Measurements from ENCODE around the gene E2F6.

E2F6 gene

DNA sequence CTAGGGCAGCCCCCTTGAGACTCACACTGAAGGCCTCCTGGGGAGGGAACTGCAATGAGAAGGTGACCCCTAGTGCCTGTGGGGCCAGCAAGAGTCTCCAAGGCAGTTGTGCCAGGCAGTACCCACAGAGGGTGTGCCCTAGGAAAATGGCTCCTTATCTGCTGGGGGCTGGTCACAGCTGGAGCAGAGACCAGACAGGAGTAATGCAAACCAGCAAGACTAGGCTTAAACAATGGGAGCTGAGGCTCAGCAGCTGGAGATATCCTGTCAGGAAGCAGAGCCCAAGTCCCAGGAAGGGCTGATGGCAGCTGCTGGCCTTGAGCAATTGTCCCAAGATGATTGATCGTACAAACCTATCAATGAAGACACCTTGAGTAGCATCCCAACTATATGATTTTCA, 26.8 kb upstream of the E2F6 start:
- DNase-seq: no peak

DNA sequence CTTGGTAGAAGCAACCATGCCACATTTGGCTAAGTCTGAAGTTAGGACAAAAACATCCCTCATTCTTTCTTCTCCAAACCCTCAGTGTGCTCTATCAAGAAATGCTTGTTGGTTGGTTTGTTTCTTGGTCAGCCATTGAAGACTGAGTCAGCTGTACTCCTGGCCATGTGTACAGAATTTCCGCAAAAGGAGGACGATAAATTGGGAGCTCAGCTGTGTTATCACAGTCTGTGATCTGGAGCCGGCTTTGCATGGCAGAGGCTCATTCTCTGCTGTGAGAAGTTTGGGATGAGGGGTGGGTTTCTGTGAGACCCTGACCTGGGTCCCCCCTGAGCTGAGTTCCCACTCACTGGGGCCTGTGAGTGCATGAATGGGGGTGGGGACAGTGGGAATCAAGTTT, 26.3 kb upstream of the E2F6 start:
- no peak for DNase-seq

DNA sequence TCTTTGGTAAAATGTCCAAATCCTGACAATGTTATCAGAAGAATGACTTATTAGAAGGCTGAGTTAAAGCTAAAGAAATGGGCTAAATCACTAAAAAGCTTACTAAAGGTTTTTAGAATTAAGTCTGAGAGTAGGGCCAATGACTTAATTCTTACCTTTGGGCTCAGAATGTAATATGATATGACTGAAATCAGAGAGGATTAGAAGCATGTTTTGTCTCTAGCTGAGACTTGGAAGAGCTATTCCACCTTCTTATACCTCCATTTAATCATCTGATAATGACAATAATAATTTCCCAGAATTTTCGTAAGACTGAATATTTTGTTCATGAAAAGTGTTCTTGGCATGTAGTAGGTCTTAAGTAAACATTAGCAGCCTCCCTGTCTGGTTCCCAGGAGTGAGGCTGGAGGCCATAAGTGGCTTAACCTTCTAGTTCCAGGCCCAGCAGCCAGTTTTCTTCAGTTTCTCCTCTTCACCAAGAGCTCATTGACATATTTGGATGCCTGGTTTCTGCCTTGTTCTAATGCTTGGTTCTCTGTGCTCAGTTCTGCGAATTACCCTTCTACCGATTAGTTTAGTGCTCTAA, 25.5 kb upstream of the E2F6 start:
- no peak for DNase-seq

DNA sequence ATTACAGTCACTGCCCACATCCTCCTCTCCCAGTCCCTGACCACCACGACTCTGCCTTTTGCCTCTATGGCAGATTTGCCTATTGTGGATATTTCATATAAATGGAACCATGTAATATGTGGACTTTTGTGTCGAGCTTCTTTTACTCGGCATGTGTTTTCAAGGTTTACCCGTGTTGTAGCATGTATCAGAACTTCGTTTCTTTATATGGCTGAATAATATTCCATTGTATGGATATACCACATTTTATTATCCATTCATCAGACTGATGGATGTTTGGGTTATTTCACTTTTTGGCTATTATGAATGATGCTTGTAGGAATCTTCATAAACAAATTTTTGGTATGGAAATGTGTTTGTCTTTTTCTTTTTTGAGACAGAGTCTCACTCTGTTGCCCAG, 24.2 kb upstream of the E2F6 start:
- no peak for DNase-seq

DNA sequence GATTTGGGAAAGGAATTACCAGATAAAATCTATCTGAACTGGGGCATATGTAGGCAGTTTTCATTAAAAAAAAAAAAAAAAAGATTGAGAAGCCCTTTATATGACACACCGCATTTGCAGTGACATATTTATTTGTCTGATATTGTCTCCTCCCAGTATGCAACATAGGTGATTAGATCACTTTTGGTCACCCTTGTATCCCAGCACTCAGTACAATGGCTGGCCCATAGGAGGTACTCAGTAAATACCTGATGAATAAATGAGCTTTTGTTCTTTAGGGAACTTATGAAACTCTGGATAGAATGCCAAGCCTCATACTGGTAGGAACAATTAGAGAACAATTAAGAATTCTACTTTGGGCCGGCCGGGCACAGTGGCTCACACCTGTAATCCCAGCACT, 22.8 kb upstream of the E2F6 start:
- DNase-seq: no peak

DNA sequence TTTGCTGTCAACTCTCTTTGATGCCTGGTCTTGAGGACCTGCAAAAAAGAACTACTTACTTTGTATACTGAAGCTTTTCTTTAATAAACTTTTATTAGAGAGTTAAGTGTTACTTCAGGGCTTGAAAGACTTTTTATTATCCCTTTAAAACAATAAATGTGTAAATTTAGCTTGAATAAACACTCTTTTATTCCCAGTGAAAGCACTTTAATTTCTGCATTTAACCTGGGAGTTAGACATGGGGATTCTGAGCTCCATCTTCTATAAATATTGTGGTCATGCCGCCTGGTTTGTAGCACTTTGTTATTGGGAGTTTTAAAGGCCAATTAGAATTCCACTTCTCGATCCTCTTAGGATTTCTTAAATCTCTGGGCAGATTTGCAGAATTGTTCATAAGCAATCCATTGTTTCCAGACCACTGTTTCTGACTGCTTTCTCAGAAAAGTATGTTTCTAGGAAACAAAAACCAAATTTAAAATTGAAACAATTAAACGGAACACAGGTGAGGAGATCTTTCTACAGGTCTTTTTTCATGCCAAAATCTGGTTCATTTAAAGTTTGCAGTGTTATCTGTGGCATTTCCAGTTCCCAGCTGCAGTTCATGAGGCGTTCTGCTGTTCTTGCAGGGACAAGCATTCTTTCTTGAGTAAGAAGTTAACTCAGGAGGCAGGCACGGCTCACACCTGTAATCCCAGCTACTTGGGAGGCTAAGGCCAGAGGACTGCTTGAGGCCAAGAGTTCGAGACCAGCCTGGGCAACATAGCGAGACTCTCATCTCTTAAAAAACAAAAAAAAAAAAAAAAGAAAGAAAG, 18.1 kb upstream of the E2F6 start:
- DNase-seq: no peak

DNA sequence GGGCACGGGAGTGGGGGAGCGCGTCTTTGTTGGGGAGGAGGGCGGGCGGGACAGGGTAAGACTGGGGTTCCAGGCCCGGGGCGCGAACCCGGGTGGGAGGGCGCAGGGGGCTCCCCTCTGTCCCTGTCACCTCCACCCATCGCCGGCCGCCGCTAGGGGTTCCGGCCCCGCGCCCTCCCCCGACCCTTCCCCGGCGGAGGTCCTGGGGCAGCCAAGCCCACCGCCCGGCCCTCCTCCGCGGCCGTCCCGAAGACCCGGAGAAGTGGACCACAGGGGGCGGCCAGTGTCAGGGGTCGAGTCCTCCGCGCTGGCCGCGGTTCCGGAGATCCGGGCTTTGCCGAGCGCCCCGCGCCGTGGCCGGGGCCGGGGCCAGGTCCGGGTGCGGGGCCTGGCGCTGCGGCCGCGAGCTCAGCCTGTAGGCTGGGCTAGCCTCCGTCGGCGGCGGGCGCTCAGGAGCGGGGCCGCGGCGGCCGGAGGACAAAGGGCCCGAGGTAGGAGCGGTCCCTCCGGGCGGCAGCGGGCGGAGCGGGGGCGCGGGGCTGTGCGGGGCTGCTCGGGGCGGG, 16.6 kb upstream of the E2F6 start:
- DNase-seq: no peak

DNA sequence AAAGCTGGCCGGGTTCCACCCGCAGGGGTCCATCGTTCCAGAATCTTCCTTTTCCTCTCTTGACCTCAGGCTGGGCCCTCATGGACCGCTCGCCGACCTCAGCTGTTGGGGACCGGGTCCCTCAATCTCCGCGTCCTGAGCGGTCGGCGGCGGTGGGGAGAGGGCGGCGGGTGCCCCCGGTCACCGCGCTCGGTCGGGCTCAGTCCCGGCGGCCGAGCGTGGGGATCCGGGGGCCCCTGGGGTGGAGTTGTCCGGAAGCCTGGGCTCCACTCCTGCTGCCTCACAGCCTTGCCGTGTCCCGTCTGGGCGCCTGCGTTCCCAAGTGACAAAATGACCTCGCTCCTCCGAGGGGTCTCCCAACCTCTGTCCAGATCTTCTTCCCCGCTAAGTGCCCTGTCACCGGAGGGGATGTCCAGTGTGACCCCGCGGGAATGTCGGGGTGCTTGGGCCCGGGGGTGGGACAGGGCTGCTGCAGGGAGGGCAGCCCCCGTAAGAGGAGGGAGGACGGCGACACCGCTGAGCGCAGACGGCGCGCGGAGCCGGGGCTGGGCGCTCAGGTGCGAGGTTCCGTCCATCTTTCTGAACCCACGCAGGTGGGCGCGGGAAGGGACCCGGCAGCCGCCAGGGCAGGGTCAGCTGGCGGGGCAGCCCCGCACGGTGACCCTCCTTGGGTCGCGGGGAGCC, 16.0 kb upstream of the E2F6 start:
- DNase-seq: no peak

DNA sequence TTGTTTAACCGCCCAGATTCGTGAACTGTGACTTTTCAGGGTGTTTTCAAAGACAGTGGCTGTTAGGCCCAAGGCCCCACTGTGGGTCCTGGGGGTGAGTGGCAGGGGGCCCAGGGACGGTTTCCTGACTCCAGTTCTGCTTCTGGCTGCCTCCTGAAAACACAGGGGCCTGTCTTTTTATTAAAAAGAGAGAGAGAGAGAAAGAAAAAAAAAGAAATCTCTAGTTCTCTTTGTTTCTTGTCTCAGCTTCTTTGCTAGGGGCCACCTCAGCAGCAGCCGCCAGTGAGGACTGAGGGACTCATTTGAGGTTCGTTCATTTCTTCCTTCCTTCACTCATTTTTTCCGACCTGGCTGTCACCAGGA, 15.4 kb upstream of the E2F6 start:
- no peak for DNase-seq

DNA sequence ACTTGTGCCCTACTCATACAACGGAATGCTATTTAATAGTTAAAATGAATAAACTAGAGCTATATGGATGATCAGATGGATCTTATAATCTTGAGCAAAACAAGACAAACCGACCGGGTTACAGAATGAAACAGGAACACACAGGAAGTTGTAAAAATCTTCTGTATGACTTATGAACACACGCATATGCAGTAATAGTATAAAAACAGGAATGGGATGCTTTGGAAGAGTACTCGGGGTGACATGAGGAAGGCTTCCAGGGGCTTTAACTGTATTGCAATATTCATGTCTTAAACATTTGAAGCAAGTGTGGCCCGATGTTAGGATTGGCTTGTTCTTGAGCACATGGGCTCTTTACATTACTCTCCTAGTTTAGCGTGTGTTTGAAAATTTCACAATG, 14.9 kb upstream of the E2F6 start:
- DNase-seq: no peak

DNA sequence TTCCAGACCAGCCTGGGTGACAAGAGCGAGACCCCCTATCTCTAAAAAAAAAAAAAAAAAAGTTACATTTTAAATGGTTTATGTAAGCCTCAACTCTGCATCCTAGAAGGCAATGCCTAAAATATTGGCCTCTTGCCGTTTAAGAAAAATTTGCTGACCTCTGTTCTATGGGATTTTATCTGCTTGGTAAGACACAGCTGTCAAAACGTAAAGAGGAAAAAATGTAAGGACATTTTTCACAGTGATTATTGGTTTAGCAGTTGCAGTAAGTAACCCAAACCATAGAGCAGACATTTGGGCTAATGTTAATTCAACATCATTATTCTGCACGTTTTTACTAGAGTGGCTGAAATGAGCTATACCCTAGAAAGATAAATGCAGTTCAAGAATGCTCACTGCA, 14.4 kb upstream of the E2F6 start:
- no peak for DNase-seq

DNA sequence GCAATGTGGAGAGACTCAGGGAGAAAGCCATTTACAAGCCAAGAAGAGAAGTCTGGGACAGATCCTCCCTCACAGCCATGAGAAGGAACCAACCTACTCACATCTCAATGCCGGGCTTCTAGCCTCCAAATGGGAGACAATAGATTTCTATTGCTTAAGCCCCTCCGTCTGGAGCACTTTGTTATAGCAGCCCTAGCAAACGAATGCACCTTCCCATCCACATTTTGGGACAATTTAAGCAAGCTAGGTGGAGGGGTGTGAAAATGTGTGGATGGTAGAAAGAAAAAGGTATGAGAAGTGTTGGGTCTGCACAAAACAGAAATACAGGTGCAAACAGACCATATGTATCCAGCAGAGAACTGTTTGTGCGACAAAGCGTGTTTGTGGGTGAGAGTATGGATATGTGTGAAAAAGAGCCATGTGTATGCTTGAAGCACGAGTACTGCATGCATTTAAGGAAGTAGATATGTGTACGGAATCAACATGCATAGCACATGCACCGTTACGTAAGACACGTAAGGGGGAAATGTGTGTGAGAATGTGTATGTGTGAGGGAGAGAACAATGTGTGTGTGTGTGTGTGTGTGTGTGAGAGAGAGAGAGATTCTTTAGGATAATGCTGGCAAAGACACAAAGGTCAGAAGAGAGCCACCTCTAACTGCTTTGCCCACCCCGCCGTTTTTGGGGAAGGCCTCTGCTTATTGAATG, 13.1 kb upstream of the E2F6 start:
- no peak for DNase-seq

DNA sequence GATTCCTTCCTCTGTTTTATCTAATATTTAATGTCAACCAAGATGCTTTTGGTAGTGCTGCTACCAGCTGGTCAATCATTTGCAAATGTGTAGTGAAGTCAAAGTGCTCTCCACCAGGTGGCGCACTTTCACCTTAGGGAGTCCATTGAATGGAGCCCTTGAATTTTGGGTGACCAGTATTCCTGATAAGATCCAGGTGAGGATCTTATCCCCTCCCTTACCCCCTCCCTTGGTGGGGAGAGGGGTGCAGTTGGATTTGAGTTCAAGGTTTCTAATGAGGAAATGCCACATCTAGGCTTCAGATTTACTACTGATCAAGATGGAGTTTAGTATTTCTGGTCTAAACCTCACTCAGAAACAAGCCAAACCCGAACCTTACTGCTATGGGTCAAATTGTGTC, 12.0 kb upstream of the E2F6 start:
- DNase-seq: peak; percentile 91

DNA sequence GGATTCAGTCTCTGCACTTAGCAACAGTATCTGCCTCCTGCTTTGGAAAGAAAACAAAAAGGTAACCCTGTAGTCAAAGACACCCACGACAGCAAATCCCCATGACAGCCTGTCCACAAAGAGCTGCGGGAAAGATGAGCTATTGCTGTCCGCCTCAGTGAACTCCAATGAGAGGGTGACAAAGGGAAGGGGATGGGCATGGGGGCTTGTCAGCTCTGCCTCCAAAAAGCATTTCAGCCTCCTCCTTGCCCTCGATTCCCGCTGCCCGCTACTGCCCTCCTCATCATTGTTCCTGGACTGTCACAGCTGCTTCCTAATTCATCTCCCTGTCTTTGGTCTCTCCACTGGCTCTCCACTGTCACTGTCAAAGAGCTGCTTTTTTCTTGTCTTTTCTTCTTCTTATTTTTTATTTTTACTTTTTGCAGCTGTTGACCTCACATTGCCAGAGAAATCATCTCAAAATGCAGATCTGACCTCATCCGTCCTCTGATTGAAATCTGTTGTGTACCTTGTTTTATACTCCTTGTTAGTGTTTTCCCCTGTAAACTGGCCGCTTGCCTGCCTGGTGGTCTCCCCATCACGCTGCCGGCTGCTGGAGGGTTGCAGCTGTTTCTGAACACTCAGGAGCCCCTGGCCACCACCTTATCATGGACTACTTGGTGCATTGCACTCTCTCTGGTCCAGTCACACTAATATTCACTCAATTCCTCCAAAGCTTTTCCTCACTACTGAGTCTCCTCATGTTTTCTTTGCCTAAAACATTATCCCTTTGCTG, 7.9 kb upstream of the E2F6 start:
- peak; percentile 14 for DNase-seq

DNA sequence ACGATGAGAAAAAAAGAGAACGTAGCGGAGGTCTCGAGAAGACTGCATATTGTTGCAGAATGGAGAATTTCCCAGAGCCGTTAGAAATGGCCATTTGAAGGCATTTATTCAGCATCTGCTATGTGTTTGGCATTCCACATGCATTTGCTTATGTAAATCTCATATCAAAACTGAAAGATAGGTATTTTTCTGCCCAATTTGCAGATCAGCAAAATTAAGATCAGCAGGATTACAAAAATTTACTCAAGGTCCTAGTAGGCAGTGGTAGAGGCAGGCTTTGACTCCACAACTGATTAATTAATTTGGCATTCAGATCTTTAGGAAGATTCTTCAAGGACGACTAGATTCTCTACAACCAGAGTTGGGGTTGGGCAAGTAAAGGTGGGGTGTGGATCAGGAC, 1.8 kb upstream of the E2F6 start:
- DNase-seq: no peak

DNA sequence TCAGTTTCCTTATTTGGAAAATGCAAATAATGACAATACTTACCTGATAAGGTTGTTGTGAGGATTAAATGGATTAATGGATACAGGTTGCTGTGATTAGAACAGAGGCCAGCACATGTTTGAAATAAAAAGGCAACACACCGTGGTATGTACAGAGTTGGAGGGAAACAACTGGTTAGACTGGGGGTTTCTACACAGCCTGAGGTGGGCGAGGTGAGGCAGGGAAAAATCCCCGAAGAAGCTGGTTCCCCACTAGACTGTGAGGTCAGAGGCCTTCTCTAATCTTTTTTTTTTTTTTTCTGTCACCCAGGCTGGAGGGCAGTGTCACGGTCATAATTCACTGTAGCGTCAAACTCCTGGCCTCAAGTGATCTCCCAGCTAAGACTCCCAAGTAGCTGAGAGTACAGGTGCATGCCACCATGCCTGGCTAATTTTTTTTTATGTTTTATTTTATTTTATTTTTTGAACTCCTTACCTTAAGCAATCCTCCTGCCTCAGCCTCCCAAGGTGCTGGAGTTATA, 1.2 kb upstream of the E2F6 start:
- DNase-seq: no peak

DNA sequence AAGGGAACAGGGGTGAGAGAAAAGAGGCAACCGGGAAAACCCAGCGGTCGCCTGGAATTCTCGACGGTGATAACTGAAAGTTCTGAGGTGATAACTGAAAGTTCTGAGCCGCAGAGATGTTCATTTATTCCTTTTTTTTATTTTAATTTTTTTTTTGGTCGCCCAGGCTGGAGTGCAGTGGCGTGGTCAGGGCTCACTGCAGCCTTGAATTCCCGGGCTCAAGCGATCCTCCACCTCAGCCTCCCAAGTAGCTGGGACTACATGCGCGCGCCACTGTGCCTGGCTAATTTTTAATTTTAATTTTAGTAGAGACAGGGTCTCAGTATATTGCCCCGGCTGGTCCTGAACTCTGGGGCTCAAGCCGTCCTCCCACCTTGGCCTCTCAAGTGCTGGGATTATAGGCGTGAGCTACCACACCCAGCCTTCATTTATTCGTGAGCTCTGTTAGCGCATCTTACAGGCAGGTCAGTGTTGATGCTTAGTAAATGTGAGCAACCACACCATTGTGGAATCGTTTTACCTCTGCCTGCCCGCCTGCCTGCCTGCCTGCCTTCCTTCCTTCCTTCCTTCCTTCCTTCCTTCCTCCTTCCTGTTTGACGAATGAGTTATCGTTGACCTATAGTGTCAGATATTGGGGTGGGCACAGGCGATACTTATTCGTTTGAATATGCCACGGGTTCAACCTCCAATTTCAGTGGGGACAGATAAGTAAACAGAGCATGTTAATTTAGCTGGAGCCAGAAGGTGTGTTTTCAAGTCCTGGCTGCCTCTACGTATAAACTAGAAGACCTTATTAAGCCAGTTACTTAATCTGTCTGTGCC, 557 bp upstream of the E2F6 start:
- DNase-seq: peak; percentile 60

DNA sequence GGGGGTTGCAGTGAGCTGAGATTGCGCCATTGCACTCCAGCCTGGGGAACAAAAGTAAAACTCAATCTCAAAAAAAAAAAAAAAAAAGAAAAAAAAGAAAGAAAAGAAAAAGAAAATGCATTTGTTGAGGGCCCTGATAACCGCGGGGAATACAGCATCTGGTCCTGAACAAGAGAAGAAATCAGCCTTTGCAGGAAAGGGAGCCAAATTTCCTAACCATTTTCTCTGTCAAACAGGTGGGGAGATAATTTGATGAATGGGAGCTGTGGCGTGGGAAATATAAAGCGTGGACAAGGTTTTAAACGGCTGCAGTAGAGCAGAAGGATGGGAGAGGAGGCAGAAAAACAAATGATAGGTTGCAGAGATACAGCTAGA, 864 bp downstream of the E2F6 start:
- no peak for DNase-seq

DNA sequence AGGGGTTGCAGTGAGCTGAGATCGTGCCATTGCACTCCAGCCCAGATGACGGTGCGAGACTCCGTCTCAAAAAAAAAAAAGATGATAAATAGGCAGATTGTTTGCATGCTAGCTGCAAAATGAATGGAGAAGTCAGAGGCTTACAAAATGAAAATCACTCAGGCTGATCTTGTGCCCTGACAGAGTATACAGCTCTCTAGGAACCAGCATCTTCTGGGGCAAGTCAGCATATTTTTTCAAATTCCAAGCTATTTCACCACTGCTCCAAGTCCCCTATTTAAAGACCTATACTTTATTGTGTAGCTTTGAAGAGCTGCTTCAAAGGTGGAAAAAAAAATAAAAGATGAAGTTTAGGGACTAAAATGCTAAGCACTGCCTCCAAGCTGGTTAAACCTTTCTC, 6.1 kb downstream of the E2F6 start:
- DNase-seq: no peak

DNA sequence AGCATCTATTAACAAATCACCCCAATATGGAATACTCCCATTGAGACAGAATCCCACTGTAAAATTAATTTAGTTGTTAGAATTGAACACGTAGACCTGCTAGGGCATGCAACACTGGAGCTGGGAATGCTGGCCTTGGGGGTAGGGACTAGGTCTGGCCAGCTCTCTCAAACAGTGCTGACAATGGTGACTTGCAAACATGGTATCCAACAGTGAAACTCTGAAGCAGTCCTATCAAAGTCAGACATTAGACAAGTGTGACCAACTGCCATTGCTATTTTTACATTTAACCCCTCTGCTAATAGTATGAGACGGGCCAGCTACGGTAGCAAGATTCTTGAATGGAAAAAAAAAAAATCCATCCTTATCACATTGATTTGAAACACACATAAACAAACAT, 7.2 kb downstream of the E2F6 start:
- no peak for DNase-seq

DNA sequence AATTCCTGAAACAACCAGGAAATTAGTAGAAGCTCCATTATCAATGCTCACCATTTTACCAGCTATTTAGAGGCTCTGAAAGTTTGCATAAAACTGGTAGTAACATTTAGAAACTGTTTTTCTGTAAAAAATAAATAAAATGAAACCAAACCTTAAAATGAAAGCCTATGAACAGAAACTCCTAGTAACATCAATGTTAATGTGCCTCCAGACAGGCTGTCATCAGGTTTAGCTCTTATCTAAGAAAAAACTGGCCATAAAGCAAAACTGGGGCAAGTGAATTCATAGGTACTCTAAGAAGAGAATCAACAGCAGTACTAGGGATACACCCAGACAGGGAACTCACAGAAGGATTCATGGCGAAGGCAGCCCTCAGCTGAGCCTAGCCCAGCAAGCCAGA, 8.0 kb downstream of the E2F6 start:
- no peak for DNase-seq

DNA sequence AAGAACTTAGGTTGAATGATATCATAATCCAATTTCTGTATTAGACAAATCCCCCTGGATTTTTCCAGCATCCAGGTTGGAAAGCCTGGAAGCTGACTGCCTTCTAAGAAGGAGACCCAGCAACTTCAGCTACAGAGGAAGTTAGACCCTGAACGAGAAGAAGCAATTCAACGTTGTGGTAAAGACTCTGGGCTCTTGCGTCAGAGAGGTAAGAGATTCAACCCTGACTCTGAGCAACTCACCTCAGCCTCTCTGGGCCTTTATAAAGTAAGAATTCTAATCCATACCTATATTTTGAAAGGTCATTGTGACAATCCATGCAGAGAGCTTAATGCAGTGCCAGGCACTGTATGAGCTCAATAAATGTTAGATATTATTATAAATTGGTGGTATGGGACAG, 9.7 kb downstream of the E2F6 start:
- DNase-seq: no peak

All from DMS53 (cell line).